Neural cell (in vitro differentiated cells): Measurements from ENCODE around the gene SENP8. TPM values are rescaled to one million over a fixed set of nuclear protein-coding genes. Genes with fewer than 3 reads are reported as not detected.

ENCODE experiments used
- H2AFZ ChIP-seq: fragments of 200-600, 300-800 bp; sonication (generic), shearing (Covaris generic); 2 replicates; pipeline ENCODE4 v1.6.0; 2014; ENCODE audit warnings: low read depth, mild to moderate bottlenecking, antibody characterized with exemption, low read length, moderate library complexity
- H3F3A ChIP-seq: fragments of 200-600 bp; shearing (Covaris generic); 2 replicates; pipeline ENCODE4 v1.6.1; 2016; ENCODE audit warnings: mild to moderate bottlenecking, moderate library complexity, mixed read lengths, antibody characterized with exemption, low read length; ENCODE audit not compliant: insufficient read depth, poor library complexity, severe bottlenecking
- H3K27ac ChIP-seq: fragments of 200-600, 300-800 bp; sonication (generic), shearing (Covaris generic); 2 replicates; pipeline ENCODE4 v1.5.1; 2014; ENCODE audit warnings: mild to moderate bottlenecking, low read length, moderate library complexity
- H3K27me3 ChIP-seq: fragments of 300-800, 200-600 bp; sonication (generic), shearing (Covaris generic); 2 replicates; pipeline ENCODE4 v1.6.0; 2014; ENCODE audit warnings: mild to moderate bottlenecking, low read depth, low read length, moderate library complexity; ENCODE audit not compliant: insufficient read depth
- H3K36me3 ChIP-seq: fragments of 300-800, 200-600 bp; sonication (generic), shearing (Covaris generic); 2 replicates; pipeline ENCODE4 v1.5.1; 2014; ENCODE audit warnings: mild to moderate bottlenecking, antibody characterized with exemption, low read length, moderate library complexity; ENCODE audit not compliant: insufficient read depth
- H3K4me2 ChIP-seq: fragments of 300-800, 200-600 bp; sonication (generic), shearing (Covaris generic); 2 replicates; pipeline ENCODE4 v1.6.0; 2014; ENCODE audit warnings: mild to moderate bottlenecking, low read length
- H3K4me3 ChIP-seq: fragments of 300-800, 200-600 bp; sonication (generic), shearing (Covaris generic); 2 replicates; pipeline ENCODE4 v1.5.1; 2014; ENCODE audit warnings: mild to moderate bottlenecking, low read length, moderate library complexity
- H3K79me2 ChIP-seq: fragments of 200-600 bp; shearing (Covaris generic); replicated peaks from 2 replicates; pipeline ENCODE4 v1.6.0; 2014; ENCODE audit warnings: mild to moderate bottlenecking, low read length, moderate library complexity; ENCODE audit not compliant: insufficient read depth
- H3K9ac ChIP-seq: fragments of 300-800, 200-600 bp; sonication (generic), shearing (Covaris generic); 2 replicates; pipeline ENCODE4 v1.6.1; 2016; ENCODE audit warnings: mild to moderate bottlenecking, low read length, mixed read lengths
- H3K9me2 ChIP-seq: fragments of 200-600 bp; shearing (Covaris generic); 2 replicates; pipeline ENCODE4 v1.6.1; 2016; ENCODE audit warnings: mild to moderate bottlenecking, low read length, mixed read lengths; ENCODE audit not compliant: insufficient read depth
- H3K9me3 ChIP-seq: fragments of 200-600, 300-800 bp; sonication (generic), shearing (Covaris generic); 2 replicates; pipeline ENCODE4 v1.6.1; 2016; ENCODE audit warnings: mild to moderate bottlenecking, mixed run types, low read length, moderate library complexity, mixed read lengths
- H4K20me1 ChIP-seq: fragments of 200-600 bp; shearing (Covaris generic); 2 replicates; pipeline ENCODE4 v1.6.1; 2016; ENCODE audit warnings: mild to moderate bottlenecking, mixed run types; ENCODE audit not compliant: insufficient read depth
- EP300 ChIP-seq: fragments of 450-650 bp; conservative IDR thresholded peaks from 2 replicates; pipeline ENCODE4 v1.6.1; 2014; ENCODE audit warnings: antibody characterized with exemption, mild to moderate bottlenecking, moderate library complexity; ENCODE audit not compliant: poor library complexity, severe bottlenecking
- EZH2 ChIP-seq: fragments of 200-600, 300-800 bp; shearing (Covaris generic), sonication (generic); IDR thresholded peaks from 2 replicates; pipeline ENCODE4 v1.6.1; 2014; ENCODE audit warnings: antibody characterized with exemption, low read length, borderline replicate concordance, mild to moderate bottlenecking; ENCODE audit not compliant: insufficient read depth, poor library complexity, severe bottlenecking
- MXI1 ChIP-seq: fragments of 450-650 bp; conservative IDR thresholded peaks from 2 replicates; pipeline ENCODE4 v1.6.1; 2014; ENCODE audit warnings: antibody characterized with exemption, mild to moderate bottlenecking; ENCODE audit not compliant: poor library complexity, severe bottlenecking
- POLR2AphosphoS5 ChIP-seq: IDR thresholded peaks from 2 replicates; pipeline ENCODE4 v1.6.1; 2012
- RAD21 ChIP-seq: fragments of 450-650 bp; conservative IDR thresholded peaks from 2 replicates; pipeline ENCODE4 v1.6.1; 2014; ENCODE audit warnings: antibody characterized with exemption, mild to moderate bottlenecking, moderate library complexity
- SMC3 ChIP-seq: fragments of 450-650 bp; conservative IDR thresholded peaks from 2 replicates; pipeline ENCODE4 v1.6.1; 2014; ENCODE audit warnings: antibody characterized with exemption, mild to moderate bottlenecking, moderate library complexity; ENCODE audit not compliant: poor library complexity
- TAF1 ChIP-seq: IDR thresholded peaks from 2 replicates; pipeline ENCODE4 v1.6.1; 2012; ENCODE audit warnings: low read depth
- polyA plus RNA-seq: library from polyadenylated mRNA; depleted of rRNA; stranded (reverse); fragments of >200 nt; gene quantifications from 2 replicates; pipeline ENCODE4 v1.2.3, GENCODE V29; 2014
- TF ChIP-seq, protein P1 (sequence below): IDR thresholded peaks from 2 replicates; pipeline ENCODE4 v1.6.1; 2012; ENCODE audit warnings: borderline replicate concordance
- TF ChIP-seq, protein P2 (sequence below): fragments of 450-650 bp; IDR thresholded peaks from 2 replicates; pipeline ENCODE4 v1.5.1; 2014; ENCODE audit warnings: antibody characterized with exemption, mild to moderate bottlenecking, moderate library complexity; ENCODE audit not compliant: poor library complexity, severe bottlenecking

The SENP8 gene
- polyA plus RNA-seq, 1 donor from 2014 or later: 3.2 TPM

GRCh38 chr15:72175186-72176044, 57.2 kb downstream of the SENP8 start:
- no peak overlapping the region for H3K27ac ChIP-seq
- H3F3A ChIP-seq: no peaks in the 10 kb centered on the region
- H4K20me1 ChIP-seq: no peaks in the 10 kb centered on the region
- no peak overlapping the region for H3K9ac ChIP-seq
- no peaks in the 10 kb centered on the region for H3K36me3 ChIP-seq
- no peak overlapping the region for H3K4me3 ChIP-seq
- H3K27me3 ChIP-seq: no peaks in the 10 kb centered on the region
- H2AFZ ChIP-seq: no peak overlapping the region
- no peaks in the 10 kb centered on the region for H3K9me3 ChIP-seq
- H3K9me2 ChIP-seq: no peaks in the 10 kb centered on the region
- H3K4me2 ChIP-seq: no peak overlapping the region
- TF ChIP-seq RAD21: no peak
- no peak for TF ChIP-seq MXI1
- TF ChIP-seq, protein P1, sequence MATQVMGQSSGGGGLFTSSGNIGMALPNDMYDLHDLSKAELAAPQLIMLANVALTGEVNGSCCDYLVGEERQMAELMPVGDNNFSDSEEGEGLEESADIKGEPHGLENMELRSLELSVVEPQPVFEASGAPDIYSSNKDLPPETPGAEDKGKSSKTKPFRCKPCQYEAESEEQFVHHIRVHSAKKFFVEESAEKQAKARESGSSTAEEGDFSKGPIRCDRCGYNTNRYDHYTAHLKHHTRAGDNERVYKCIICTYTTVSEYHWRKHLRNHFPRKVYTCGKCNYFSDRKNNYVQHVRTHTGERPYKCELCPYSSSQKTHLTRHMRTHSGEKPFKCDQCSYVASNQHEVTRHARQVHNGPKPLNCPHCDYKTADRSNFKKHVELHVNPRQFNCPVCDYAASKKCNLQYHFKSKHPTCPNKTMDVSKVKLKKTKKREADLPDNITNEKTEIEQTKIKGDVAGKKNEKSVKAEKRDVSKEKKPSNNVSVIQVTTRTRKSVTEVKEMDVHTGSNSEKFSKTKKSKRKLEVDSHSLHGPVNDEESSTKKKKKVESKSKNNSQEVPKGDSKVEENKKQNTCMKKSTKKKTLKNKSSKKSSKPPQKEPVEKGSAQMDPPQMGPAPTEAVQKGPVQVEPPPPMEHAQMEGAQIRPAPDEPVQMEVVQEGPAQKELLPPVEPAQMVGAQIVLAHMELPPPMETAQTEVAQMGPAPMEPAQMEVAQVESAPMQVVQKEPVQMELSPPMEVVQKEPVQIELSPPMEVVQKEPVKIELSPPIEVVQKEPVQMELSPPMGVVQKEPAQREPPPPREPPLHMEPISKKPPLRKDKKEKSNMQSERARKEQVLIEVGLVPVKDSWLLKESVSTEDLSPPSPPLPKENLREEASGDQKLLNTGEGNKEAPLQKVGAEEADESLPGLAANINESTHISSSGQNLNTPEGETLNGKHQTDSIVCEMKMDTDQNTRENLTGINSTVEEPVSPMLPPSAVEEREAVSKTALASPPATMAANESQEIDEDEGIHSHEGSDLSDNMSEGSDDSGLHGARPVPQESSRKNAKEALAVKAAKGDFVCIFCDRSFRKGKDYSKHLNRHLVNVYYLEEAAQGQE: no peak
- TF ChIP-seq POLR2AphosphoS5: no peak
- TF ChIP-seq EZH2: no peak
- no peak for TF ChIP-seq TAF1
- H3K79me2 ChIP-seq: no peaks in the 10 kb centered on the region

- H3K9ac ChIP-seq: no peak overlapping the region
- no peaks in the 10 kb centered on the region for H3K27me3 ChIP-seq
- no peak overlapping the region for H3K4me3 ChIP-seq
- H4K20me1 ChIP-seq: no peaks in the 10 kb centered on the region
- H3K9me3 ChIP-seq: no peaks in the 10 kb centered on the region
- no peaks in the 10 kb centered on the region for H3F3A ChIP-seq
- no peaks in the 10 kb centered on the region for H3K36me3 ChIP-seq
- H3K9me2 ChIP-seq: no peaks in the 10 kb centered on the region
- TF ChIP-seq, protein P2, sequence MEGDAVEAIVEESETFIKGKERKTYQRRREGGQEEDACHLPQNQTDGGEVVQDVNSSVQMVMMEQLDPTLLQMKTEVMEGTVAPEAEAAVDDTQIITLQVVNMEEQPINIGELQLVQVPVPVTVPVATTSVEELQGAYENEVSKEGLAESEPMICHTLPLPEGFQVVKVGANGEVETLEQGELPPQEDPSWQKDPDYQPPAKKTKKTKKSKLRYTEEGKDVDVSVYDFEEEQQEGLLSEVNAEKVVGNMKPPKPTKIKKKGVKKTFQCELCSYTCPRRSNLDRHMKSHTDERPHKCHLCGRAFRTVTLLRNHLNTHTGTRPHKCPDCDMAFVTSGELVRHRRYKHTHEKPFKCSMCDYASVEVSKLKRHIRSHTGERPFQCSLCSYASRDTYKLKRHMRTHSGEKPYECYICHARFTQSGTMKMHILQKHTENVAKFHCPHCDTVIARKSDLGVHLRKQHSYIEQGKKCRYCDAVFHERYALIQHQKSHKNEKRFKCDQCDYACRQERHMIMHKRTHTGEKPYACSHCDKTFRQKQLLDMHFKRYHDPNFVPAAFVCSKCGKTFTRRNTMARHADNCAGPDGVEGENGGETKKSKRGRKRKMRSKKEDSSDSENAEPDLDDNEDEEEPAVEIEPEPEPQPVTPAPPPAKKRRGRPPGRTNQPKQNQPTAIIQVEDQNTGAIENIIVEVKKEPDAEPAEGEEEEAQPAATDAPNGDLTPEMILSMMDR: no peak
- no peak for TF ChIP-seq POLR2AphosphoS5
- no peak for TF ChIP-seq EP300
- TF ChIP-seq SMC3: no peak
- TF ChIP-seq, protein P1: no peak
- TF ChIP-seq EZH2: no peak
- TF ChIP-seq MXI1: no peak
- TF ChIP-seq RAD21: no peak
- TF ChIP-seq TAF1: no peak
- no peak overlapping the region for H3K4me2 ChIP-seq
- H3K79me2 ChIP-seq: no peaks in the 10 kb centered on the region
- no peak overlapping the region for H3K27ac ChIP-seq
- no peak overlapping the region for H2AFZ ChIP-seq
Measured at GRCh38 chr15:72176159-72176558, 58.0 kb downstream of the SENP8 start.
